ENCODE results near the gene ELP5. TPM values are rescaled to one million over a fixed set of nuclear protein-coding genes. Genes with fewer than 3 reads are reported as not detected.

ELP5 gene
- 46.5 and 49.6 TPM in 2 replicates for total RNA-seq (2021)
- long read RNA-seq, transcript ELP5-204 (8 exons, 1,423 nt): major isoform, 112 of 238 reads
- long read RNA-seq, transcript ELP5-214 (6 exons, 2,209 nt): minor isoform, 43 of 238 reads
- long read RNA-seq, transcript ELP5-203 (9 exons, 1,389 nt): minor isoform, 11 of 238 reads
- long read RNA-seq, transcript ELP5-205 (7 exons, 1,083 nt): minor isoform, 5 of 238 reads
- long read RNA-seq, partial matches to known transcripts: 18 of 238 reads
- long read RNA-seq, other reads (novel, unspliced or antisense): 36 of 238 reads

GRCh38 chr17:7252176-7253043 is at the start of gene ELP5:
TSS of gene ELP5 (plus strand) at chr17:7252215. CDS start at chr17:7252551, 336 bp downstream.
- Histone ChIP-seq H4K8ac (replicated peaks; ENCODE audit: insufficient read length, low read depth, low read length) (no peak within 1 kb of the TSS), H3K79me2 (ENCODE audit: insufficient read depth, low read length) (peaks cover 25% of the 10 kb centered on the region; the same call in 1 of the 2 replicates), H3K27ac (ENCODE audit: insufficient read length, low read depth, low read length) (peak within 1 kb of the TSS; percentile 9), H3K4me1 (ENCODE audit: insufficient read depth, low read length) (no peaks in the 10 kb centered on the region; the same call in 1 of the 2 replicates), H3K14ac (ENCODE audit: insufficient read depth, low read length) (peak within 1 kb of the TSS; percentile 81), H3K4me2 (ENCODE audit: insufficient read depth, insufficient read length, low read length) (peak within 1 kb of the TSS; percentile 79), H2BK15ac (ENCODE audit: low read depth, low read length) (no peak within 1 kb of the TSS), H2BK20ac (ENCODE audit: low read depth, low read length, poor library complexity, severe bottlenecking) (no peak within 1 kb of the TSS), H3K27me3 (ENCODE audit: insufficient read depth, low read length) (no peaks in the 10 kb centered on the region), H3K79me1 (ENCODE audit: insufficient read depth, low read depth, low read length, poor library complexity, severe bottlenecking) (peaks cover 13% of the 10 kb centered on the region), H3K9me3 (ENCODE audit: control insufficient read depth, low read depth, low read length) (no peaks in the 10 kb centered on the region), H2BK12ac (ENCODE audit: insufficient read length, low read depth, low read length) (no peak within 1 kb of the TSS), H3K56ac (ENCODE audit: insufficient read length, low read depth, low read length) (no peak within 1 kb of the TSS), H2AK5ac (ENCODE audit: insufficient read length, low read length) (no peak within 1 kb of the TSS), H2BK5ac (ENCODE audit: insufficient read length, low read length) (no peak within 1 kb of the TSS), H4K20me1 (ENCODE audit: control insufficient read depth, insufficient read depth, insufficient read length) (no peaks in the 10 kb centered on the region), H3K23ac (ENCODE audit: insufficient read length, low read depth, low read length) (no peak within 1 kb of the TSS), H3K4ac (ENCODE audit: low read depth, low read length) (no peak within 1 kb of the TSS), H4K5ac (ENCODE audit: insufficient read length, low read depth, low read length) (no peak within 1 kb of the TSS), H4K91ac (ENCODE audit: insufficient read length, low read depth, low read length) (no peak within 1 kb of the TSS), H2BK120ac (ENCODE audit: low read depth, low read length, poor library complexity, severe bottlenecking) (peak within 1 kb of the TSS; percentile 50), H3K23me2 (ENCODE audit: insufficient read length, low read depth, low read length, poor library complexity, severe bottlenecking) (peaks cover 6% of the 10 kb centered on the region), H3K18ac (ENCODE audit: insufficient read length, low read depth, low read length) (peak within 1 kb of the TSS; percentile 90), H3K9ac (ENCODE audit: extremely low read depth, insufficient read length, low read length) (peak within 1 kb of the TSS; percentile 81), H2AFZ (ENCODE audit: low read length) (no peak within 1 kb of the TSS), H3T11ph (ENCODE audit: low read length) (no peak within 1 kb of the TSS)
- H3K4me3 Mint-ChIP-seq: peak within 1 kb of the TSS; percentile 90 to 95
- peak; percentile 98 for DNase-seq
- no peaks in the 10 kb centered on the region for H3K9me3 Mint-ChIP-seq
- H3K4me1 Mint-ChIP-seq: peaks cover 22 to 28% of the 10 kb centered on the region in 2 experiments
- WGBS (ENCODE audit: extremely low coverage, insufficient read length, low lambda C conversion rate): no CpG with 5 or more reads among the region's 55 CpGs
- H3K27ac Mint-ChIP-seq: peak within 1 kb of the TSS; percentile 100
- peaks cover 22 to 42% (median 40%) of the 10 kb centered on the region in 3 experiments for H3K36me3 Mint-ChIP-seq (ENCODE audit: insufficient read depth in 1 of 3, low read depth in 3 of 3)
- no peak; the same call in 2 of the 3 replicates for TF ChIP-seq CTCF (conservative IDR thresholded peaks at IDR 0.05)
- H3K27me3 Mint-ChIP-seq (ENCODE audit: low read depth): no peaks in the 10 kb centered on the region; the same call in 1 of the 2 replicates
